Coronary artery (tissue), 2 donors: Measurements from ENCODE around the gene MYLK4.

Source experiments
- DNase-seq: peaks from one replicate; pipeline ENCODE4 v3.0.0-alpha.2; 2017; ENCODE audit warnings: low spot score
- H3K27ac ChIP-seq, 2 donors: fragments of 200-600 bp; sonication (generic); one replicate each; pipeline ENCODE4 v1.5.1; 2016 to 2019
- H3K4me3 ChIP-seq: fragments of 200-600 bp; sonication (generic); 2 replicates; pipeline ENCODE4 v1.5.1; 2016; ENCODE audit warnings: mild to moderate bottlenecking, moderate library complexity
- CTCF ChIP-seq: fragments of 200-600 bp; sonication (generic); IDR thresholded peaks from one replicate; pipeline ENCODE4 v1.5.1; 2019; ENCODE audit warnings: antibody characterized with exemption

The MYLK4 gene

GRCh38 chr6:2768696-2769095, 18.0 kb upstream of the MYLK4 start:
- peak overlapping the region; percentile 91 for H3K4me3 ChIP-seq
- DNase-seq, result no peak
- TF ChIP-seq CTCF, result no peak
- H3K27ac ChIP-seq, result peak overlapping the region; percentile 94 to 97

- H3K4me3 ChIP-seq, result peak overlapping the region; percentile 91
- TF ChIP-seq CTCF, result no peak
Measured at GRCh38 chr6:2767657-2768524, 17.2 kb upstream of the MYLK4 start.

GRCh38 chr6:2766767-2767656, 16.3 kb upstream of the MYLK4 start:
- DNase-seq, result no peak
- no peak for TF ChIP-seq CTCF
- peak overlapping the region; percentile 91 for H3K4me3 ChIP-seq
- peak overlapping the region; percentile 94 to 97 for H3K27ac ChIP-seq

More at GRCh38 chr6:2767657-2768524, 17.2 kb upstream of the MYLK4 start:
- no peak for DNase-seq
- peak overlapping the region; percentile 94 to 97 for H3K27ac ChIP-seq

GRCh38 chr6:2765896-2766766, 15.4 kb upstream of the MYLK4 start:
- no peak for TF ChIP-seq CTCF
- Histone ChIP-seq H3K4me3 (peak overlapping the region; percentile 91), H3K27ac (peak overlapping the region; percentile 94 to 97)
- peak; percentile 79 for DNase-seq

GRCh38 chr6:2765166-2765895, 14.6 kb upstream of the MYLK4 start, which contains the start of gene WRNIP1:
Gene WRNIP1 (plus strand): TSS chr6:2765393. CDS start chr6:2765623, 230 bp downstream.
- peak; percentile 100 for DNase-seq
- H3K27ac ChIP-seq, result peak within 1 kb of the TSS; percentile 94 to 97
- peak within 1 kb of the TSS; percentile 91 for H3K4me3 ChIP-seq
- TF ChIP-seq CTCF, result peak; percentile 49
